Left kidney (tissue), 2 donors: Measurements from ENCODE around the gene NAALADL2. TPM values are rescaled to one million over a fixed set of nuclear protein-coding genes. Genes with fewer than 3 reads are reported as not detected.
"Not testable (repeated sequence)": the region's sequence is repeated elsewhere in the genome, so short reads cannot be mapped to it uniquely, and the experiment has no call there.

Experiments used
- DNase-seq: peaks from one replicate; pipeline ENCODE4 v3.0.0-alpha.2; 2013
- polyA plus RNA-seq: library from polyadenylated mRNA; unstranded; fragments of 120-200 nt; gene quantifications from one replicate; pipeline ENCODE4 v1.2.1, GENCODE V29; 2013; ENCODE audit not compliant: insufficient read length

Gene NAALADL2
- polyA plus RNA-seq, 1 donor, result 19.9 TPM

DNA sequence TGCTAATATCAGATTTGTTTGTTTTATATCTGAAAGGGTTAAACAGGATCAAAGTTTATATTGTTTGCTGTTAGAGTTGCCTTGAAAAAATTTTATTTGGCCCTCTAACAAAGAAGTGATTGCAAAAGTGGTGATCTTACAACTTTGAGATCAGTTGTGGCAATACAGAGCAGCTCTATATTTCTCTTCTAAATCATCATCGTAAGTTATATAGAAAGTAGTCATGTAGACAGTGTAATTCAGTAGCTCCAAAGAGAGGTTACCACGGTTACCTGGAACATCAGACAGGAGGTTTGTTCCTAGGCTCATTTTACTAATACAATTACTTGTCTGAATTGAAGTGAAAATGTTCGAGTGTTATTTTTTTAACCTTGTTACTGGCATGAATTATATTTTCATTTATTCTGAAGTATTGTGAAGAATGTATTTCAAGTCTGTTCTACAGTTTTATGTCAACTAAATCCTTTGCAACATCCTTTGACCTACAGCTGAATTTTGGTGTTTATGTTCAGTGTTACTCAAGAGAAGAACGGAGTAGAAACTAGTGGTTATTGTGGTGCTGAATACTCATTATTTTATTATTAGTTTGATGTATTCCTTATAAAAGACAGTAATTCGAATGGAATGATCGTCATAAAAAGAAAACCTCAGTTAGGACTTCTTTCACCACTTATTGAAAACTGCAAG lies 214.2 kb downstream of the NAALADL2 start:
- no peak for DNase-seq

DNA sequence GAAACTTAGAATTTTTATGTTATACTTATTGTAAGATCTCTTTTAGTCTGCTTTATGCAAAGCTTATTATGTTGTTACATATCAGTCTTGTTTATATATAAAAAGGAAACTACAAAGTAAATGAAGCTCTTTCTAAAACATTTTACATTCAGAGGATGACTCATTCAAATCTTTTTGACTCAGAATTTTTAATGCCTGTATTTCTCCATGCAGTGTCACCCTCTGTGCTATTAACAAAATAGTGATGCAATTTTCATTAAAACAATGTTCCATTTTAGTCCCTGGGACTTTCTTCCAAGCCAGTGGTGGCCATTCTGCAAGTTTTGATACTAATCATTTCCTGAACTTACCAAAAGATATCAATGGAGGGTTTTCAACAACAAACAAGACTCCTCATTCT lies 216.1 kb downstream of the NAALADL2 start:
- no peak for DNase-seq

DNA sequence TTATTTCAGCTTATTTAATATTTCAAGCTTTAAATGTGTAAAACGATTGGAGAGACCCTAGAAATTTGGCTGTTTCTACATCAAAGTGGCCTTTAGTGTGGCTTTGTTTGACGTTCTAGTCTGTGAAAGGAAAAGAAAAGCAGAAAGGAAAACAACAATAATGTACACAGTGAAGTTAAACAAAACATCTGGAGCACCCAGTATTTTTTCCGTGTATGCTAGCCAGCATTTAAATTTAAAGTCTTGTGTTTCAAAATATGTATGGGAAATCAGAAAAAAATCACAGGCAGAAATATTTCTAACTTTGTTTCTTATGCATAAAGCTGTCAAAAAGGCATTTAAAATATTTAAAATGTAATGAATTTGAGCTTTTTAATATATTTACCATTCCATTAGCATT lies 218.1 kb downstream of the NAALADL2 start:
- no peak for DNase-seq

DNA sequence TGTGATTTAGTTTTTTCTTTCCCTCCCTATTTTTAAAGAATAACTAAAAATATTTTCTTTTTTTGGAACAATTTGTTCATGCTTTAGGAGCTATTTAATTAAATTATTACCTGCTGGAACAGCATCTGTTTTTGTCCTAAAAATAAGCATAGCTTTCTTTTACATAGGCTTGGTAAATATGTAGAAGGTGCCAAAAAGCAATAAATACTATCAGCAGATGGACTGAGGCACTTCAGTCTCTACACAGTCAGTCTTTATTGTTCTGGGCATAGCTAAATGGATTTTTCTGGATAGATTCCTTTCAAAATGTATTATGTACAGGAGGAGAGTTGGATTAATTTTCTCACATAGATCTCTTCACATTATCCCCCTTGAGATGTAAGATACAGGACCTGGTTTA lies 223.5 kb downstream of the NAALADL2 start:
- DNase-seq, result no peak

DNA sequence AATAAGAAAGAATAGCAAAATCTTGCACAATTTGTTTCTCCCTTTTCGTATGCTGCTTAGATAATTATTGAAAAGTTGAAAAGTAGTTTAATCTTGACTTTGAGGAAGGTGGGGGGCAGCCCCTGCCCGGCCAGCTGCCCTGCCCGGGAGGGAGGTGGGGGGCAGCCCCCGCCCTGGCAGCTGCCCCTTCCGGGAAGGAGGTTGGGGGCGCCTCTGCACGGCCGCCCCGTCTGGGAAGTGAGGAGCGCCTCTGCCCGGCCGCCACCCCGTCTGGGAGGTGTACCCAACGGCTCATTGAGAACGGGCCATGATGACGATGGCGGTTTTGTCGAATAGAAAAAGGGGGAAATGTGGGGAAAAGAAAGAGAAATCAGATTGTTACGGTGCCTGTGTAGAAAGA lies 228.0 kb downstream of the NAALADL2 start:
- DNase-seq, result not testable (repeated sequence)

DNA sequence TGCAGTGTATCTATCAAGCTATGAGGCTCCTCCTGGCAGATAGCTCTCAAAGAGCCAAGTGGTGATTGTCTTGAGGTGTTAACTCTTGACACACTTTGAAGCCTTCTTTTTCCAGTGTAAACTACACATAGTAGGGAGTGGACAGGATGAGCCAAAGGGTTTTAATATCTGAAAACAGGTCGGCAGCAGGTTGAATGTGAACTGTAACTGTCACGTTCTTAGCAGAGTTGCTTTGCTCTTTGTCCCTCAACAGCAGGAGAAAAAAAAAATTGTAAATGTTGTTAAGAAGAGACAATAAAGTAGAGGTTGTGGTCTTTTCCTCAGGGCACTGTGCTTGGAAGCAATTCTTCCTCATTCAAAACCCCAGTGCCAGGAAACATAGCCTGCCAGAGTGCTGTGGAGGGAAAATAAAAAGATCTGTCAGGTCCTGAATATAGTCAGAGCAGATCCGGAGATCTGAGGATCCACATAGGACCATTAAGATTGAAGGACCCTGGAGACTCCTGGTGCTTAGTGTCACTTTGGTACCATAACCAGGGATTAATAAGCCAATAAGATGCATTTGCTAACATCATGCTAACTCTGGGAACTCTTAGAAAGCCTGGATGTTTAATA lies 229.7 kb downstream of the NAALADL2 start:
- no peak for DNase-seq

DNA sequence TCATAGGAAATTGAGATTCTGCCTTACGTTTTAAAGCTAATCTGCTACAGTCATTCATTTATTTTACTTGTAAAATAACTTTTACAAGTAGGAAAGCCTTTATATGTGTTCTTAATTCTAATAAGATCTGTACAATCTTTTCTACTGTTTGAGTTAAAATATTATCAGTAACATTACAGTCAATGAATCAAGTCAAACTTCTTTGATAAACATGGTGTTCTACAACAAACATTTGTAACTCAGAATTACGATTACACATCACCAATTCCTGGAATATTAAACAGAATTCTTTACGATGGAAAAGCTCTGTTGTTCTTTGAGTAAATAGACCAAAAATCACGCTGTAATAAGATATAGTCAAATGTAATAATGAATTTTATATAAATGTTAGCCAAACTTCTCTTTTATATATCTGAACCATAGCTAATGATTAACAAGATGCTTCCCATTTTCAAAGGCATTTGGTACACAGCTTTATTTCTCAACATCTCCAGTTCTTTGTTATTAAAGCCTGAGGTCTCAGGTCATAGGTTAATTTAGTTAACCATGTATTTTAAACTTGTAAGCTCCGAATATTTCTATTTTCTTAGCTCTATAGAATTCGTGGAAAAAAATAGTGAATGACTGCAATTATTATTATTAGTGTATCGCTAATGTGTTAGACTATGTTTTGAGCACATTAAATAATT lies 232.4 kb downstream of the NAALADL2 start:
- no peak for DNase-seq

DNA sequence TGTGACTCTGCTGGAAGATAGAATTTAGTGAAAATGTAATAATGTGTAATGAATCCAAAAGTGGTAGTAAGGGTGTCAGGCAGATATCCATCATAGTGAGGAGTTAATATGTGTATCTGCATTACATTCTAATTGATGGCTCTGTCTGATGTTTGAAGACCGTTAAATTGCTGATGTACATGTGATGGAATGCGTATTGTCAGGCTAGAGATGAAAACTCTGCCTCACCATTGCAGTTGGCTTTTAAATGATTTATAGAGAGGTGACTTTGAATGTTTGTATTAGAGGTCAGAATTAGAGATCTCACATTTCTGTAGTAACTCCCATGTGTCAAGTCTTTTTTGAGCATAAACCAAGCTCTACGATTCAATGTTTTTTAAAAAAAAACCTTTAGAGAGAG lies 234.6 kb downstream of the NAALADL2 start:
- peak; percentile 13 for DNase-seq

DNA sequence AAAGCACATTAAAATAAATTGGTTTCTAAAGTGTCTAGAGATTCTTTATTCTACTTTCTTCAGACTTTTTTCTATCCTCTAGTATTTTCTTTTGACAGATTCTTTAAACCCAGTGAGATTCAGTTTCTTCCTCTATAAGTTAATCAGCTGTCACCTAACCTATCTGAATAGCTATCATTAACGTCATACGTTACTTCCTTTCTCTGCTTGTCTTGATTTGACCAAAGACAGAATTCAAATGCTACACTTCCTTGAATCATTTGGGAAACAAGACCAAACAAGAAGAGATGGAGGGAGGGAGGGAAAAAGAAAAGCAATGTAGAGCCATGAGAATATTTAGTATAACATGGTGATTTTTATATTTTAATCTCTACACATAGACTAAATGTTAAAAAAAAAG lies 235.2 kb downstream of the NAALADL2 start:
- DNase-seq, result no peak

DNA sequence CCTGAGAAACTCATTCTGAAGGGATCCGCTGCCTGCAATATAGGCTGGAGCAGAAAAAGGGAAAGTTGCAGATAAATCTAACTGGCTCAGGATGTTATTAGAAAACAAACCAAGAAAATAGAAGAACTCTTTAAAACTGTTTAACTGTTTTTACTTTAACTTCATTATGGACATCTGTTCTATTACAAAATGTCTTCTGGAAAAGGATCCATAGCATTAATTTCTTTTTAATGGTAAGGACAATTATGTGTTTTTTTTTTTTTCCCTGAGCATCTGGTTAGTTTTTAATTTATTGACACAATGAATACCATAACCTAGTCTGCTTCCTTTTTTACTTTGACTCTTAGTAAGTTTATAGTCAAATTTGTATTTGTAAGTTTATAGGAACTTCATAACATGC lies 239.5 kb downstream of the NAALADL2 start:
- DNase-seq, result no peak

DNA sequence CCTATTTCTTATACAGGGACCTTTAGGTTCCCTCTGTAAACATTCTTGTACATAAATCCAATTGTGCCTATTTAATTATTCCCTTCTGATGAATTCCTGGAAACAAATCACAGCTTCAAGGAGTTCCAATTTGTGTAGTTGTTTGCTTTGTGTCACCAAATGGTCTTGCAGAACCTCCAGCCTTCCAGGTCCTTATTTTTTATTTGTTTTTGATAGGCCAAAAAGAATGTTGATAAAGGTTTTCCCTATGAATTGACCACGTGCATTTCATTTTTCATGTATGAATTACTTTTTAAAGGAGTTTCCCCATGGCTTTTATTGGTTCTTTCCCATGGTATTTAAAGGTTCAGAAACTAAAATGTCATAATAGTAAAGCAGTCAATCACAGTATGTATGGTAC lies 243.0 kb downstream of the NAALADL2 start:
- no peak for DNase-seq

DNA sequence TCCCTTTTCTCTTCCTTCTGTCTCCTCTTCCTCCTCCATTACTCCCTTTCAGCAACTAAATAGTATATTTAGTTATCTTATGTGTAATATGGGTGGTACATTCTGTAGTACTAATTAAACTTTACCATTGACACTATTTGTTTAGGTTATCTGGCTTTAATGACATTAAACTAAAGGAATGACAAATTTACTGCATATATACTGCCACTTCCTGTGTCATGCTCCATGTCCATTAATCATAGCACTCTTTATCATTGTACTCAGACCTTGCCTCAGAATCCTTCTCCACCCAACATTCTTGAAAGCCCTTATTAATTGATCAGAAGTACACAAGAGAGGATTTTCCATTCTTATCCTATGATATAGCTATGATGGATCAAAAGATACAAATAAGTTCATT lies 244.2 kb downstream of the NAALADL2 start:
- no peak for DNase-seq

DNA sequence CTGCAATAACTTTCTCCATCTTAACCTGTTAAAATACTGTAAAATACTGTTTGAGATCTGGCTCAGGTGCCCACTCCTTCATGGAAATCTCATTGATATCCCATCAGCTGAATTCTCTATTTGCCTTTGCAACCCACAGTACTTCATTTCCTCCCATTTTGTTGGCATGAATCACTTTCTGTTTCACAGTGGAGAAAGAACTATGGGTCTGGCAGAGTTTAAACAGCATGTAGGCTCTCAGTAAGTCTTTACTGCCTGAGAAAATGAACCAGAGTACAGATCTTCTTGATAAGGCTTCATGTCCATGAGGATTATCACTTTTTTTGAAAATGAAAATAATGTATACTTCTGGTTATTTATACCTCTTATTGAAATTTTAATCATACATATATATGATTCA lies 245.9 kb downstream of the NAALADL2 start:
- DNase-seq, result no peak

DNA sequence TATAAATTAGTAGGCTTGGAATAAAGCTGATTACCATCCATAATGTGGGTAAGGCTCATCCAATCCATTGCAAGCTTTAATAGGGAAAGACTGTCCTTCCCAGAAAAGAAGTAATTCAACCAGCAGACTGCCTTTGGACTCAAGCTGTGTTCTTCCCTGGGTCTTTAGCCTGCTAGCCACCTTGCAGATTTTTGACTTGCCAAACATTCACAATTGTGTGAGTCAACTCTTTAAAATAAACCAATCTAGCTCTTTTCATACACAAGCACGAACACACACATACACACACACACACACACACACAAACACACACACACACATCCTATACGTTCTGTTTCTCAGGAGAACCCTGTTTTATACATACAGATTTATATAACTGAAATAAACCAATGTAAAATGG lies 248.1 kb downstream of the NAALADL2 start:
- DNase-seq, result no peak

DNA sequence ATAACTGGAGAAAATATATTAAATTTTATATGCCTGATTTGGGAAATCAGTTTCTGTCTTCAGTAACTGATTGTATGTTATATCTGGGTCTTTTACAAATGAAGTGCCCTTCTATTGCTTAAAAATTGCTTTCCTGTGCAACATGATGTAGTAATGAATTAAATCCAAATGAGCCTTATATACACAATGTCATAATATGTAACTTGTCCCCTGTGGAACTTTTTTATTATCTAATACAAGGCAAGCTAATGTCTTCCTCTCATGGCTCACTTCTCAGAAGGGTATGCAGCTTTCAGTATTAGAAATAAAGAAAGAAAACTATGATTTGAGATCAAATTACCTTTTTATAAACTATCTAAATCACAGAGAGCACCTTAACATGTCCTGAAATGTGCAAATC lies 248.9 kb downstream of the NAALADL2 start:
- DNase-seq, result no peak

DNA sequence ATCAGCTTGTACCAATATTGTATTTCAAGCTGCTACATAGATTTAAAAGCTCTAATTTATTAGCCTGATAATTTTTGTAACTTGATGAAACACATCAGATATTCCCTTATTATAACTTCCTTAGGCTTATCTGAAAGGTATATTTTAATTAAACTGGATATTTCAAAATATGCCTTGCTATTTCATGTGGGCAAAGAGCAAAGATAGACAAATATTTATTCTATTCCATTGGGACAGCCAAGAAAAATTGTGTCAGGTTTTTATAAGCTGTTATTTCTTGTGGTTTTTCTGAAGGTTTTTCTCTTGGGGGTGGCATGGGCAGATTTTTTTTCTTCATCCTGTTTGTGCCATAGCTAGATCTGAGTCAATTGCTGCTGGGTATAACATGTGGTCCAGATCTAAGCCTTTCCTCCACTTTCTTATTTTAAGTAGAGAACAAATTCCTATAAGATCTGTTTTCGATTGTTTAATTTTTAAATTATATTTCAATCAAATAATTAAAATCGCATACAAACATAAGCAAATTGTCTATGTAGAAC lies 249.5 kb downstream of the NAALADL2 start:
- DNase-seq, result no peak

DNA sequence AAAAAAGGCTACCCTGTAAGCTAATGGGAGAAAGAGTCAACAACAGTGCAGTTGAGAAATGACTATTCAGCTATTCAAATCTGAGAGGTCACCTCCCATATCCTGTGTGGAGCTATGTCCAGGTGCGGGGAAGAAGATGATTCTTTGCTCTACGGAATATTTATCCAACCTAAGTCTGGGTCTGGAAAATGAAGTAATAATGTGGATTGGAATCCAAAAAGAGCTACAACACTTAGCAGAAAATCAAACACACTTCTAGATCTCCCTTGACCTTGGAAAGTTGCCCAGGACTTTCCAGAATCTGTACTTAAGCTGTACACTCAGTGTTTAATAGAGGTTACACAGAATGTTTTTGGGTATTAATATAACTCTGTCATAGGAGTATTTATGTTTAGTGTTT lies 251.9 kb downstream of the NAALADL2 start:
- no peak for DNase-seq

DNA sequence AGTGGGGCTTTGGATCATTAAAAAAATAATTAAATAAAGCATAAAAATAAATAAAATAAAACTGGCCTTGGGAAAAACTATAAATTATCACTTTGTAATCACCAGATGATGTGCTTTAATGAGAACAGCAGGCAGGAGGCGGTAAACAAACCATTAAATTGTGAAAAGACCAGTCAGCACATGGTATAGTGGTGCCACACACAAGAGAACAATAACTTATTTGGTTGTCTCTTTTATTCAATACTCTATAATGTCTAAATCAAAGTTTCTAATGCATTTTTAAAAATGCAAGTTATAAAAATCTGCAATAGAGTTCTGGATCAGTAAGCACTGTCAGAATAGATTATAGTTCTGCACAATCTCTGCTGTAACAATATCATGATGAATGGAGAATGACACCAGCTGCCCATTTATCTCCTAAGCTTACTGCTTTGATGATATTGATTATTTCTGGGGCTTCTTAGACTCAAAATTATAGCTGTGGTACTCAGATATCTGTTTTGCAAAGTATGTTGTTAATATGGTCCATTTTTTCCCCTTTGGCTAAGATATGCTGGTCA lies 259.3 kb downstream of the NAALADL2 start:
- DNase-seq, result no peak

DNA sequence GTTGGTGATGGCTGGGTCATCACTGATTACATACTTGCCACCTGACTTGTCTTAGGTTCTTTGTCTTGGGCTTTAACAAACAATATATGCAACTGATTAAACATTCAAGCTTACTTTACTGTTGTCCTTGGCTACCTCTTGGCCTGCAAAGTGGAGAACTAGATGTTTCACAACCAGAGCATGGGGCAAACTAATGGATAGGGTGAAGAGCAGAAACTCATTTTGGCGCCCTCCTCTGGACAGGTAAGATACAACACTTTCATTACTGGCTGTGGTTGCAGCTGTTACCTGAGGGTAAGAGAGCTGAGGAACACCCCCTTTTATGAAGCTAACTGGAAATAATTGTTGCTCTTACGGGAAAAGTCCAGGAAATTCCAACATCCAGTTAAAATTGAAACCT lies 262.1 kb downstream of the NAALADL2 start:
- DNase-seq, result no peak

DNA sequence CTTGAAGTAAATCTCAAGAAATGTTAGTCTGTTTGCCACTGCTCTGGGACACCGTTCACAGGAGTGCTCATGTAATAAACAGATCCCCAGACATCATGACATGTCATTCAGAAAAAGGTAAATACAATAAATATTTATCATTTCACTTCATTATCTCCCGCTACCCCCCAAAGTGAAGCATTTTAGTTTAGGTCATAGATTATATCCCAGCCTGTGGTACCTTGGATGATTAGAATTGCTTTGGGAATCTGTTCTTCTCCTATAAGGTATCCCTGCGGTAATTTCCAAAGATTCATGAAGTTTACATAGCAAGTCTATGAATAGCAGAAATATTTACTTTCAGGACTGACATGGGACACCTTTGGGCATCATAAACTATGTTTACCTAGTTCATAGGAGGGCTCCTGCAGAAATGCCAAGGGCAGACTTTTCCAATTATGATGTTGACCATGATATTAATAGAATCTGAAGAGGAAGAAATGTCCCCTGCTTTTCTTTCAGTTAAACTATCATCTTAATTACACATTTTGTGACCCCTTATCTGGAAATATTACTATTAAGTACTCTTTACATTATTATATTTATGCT lies 268.0 kb downstream of the NAALADL2 start:
- DNase-seq, result no peak

DNA sequence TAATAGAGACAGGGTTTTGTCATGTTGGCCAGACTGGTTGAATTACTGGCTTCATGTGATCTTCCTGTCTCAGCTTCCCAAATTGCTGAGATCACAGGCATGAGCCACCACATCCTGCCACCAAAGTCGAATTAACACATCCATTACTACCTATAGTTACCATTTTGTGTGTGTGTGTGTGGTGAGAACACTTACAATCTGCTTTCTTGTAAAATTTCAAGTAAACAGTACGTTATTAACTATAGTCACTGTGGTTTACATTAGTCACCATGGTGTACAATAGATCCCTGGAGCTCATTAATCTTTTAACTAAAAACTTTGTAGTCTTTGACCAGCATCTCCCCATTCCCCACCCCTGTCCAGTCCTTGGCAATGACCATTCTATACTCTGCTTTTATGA lies 270.0 kb downstream of the NAALADL2 start:
- DNase-seq, result no peak

DNA sequence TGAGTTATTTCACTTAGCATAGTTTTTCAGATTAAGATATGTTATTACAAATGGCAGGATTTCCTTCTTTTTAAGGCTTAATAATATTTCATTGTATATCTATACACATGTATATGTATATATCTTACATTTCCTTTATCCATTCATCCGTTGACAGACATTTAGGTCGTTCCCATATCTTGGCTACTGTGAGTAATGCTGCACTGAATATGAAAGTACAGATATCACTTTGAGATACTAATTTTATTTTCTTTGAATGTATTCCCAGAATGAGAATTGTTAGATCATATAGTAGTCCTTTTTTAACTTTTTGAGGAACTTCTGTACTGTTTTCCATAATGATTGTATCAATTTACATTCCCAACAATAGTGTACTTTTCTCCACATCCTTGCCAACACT lies 270.4 kb downstream of the NAALADL2 start:
- DNase-seq, result no peak

DNA sequence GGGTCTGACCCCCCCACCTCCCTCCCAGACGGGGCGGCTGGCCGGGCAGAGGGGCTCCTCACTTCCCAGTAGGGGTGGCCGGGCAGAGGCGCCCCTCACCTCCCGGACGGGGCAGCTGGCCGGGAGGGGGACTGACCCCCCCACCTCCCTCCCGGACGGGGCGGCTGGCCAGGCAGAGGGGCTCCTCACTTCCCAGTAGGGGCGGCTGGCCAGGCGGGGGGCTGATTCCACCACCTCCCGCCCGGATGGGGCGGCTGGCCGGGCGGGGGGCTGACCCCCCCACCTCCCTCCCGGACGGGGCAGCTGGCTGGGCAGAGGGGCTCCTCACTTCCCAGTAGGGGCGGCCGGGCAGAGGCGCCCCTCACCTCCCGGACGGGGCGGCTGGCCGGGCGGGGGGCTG lies 272.7 kb downstream of the NAALADL2 start:
- not testable (repeated sequence) for DNase-seq
